Measurements from ENCODE around the gene TRIM37. TPM values are rescaled to one million over a fixed set of nuclear protein-coding genes. Genes with fewer than 3 reads are reported as not detected.
A peak's percentile ranks its signal among the peaks of the same experiment; 100 is the strongest.

Gene TRIM37
- total and polyA plus RNA-seq, 4 donors, result 5.4 to 12.9 (median 8.1) TPM

- TF ChIP-seq ZBTB33 (IDR thresholded peaks at IDR 0.05), result no peak
- no peak for TF ChIP-seq FOXA1 (IDR thresholded peaks at IDR 0.05)
- TF ChIP-seq HNF4A (conservative IDR thresholded peaks at IDR 0.05), result peak; percentile 77 to 81
- no peak for TF ChIP-seq FOXA2 (IDR thresholded peaks at IDR 0.05)
- TF ChIP-seq NR2F2 (IDR thresholded peaks at IDR 0.05), result no peak
- no peak for TF ChIP-seq TAF1 (conservative IDR thresholded peaks at IDR 0.05)
- TF ChIP-seq SP1 (IDR thresholded peaks at IDR 0.05), result peak; percentile 69
- peak; percentile 97 for TF ChIP-seq CTCF (IDR thresholded peaks at IDR 0.05; ENCODE audit: low read depth, low read length, missing input control)
Observed at GRCh38 chr17:59004338-59005111, 102.2 kb downstream of the TRIM37 start (continued).

- peak overlapping the region in 1 of 2 donors; percentile 94 for H3K9ac ChIP-seq (ENCODE audit: low read depth in 1 of 2, low read length in 2 of 2)
- TF ChIP-seq EGR1 (IDR thresholded peaks at IDR 0.05; ENCODE audit: low read depth in 2 of 2) (no peak), SP1 (IDR thresholded peaks at IDR 0.05) (no peak)
- H3K27ac ChIP-seq (ENCODE audit: low read depth in 1 of 2, low read length in 2 of 2), result peak overlapping the region in 1 of 2 donors; percentile 46
- DNase-seq (ENCODE audit: low spot score), result no peak
- H3K4me1 ChIP-seq (ENCODE audit: control insufficient read depth in 4 of 4, insufficient read depth in 4 of 4, low read length in 3 of 4), result peaks cover 10 to 43% (median 28%) of the 10 kb centered on the region in 4 donors
- H3K9me3 ChIP-seq (ENCODE audit: control insufficient read depth in 4 of 4, low read length in 3 of 4), result no peaks in the 10 kb centered on the region
- H3K27me3 ChIP-seq (ENCODE audit: control insufficient read depth in 4 of 4, insufficient read depth in 4 of 4, low read length in 3 of 4), result no peaks in the 10 kb centered on the region
- H3K4me3 ChIP-seq (ENCODE audit: low read depth in 1 of 3, low read length in 3 of 3), result no peak overlapping the region
- no peaks in the 10 kb centered on the region for H3K36me3 ChIP-seq (ENCODE audit: control insufficient read depth in 4 of 4, insufficient read depth in 3 of 4, low read depth in 1 of 4, low read length in 3 of 4)
- 94% methylated on average over 1 of the region's 1 CpG for WGBS
Observed at GRCh38 chr17:59003860-59004259, 102.8 kb downstream of the TRIM37 start.

GRCh38 chr17:59002848-59003247 is 103.8 kb downstream of the TRIM37 start:
- 96% methylated on average over 2 of the region's 2 CpGs for WGBS
- no peak for TF ChIP-seq RAD21 (IDR thresholded peaks at IDR 0.05)
- no peak for TF ChIP-seq FOXA2 (IDR thresholded peaks at IDR 0.05)
- no peak for TF ChIP-seq GABPA (IDR thresholded peaks at IDR 0.05 in 1 of 2, conservative IDR thresholded peaks at IDR 0.05 in 1 of 2)
- TF ChIP-seq ATF3 (IDR thresholded peaks at IDR 0.05), result no peak
- TF ChIP-seq YY1 (IDR thresholded peaks at IDR 0.05), result no peak
- no peak for TF ChIP-seq JUND (IDR thresholded peaks at IDR 0.05)
- TF ChIP-seq REST (IDR thresholded peaks at IDR 0.05), result no peak
- no peak for TF ChIP-seq RXRA (IDR thresholded peaks at IDR 0.05)
- TF ChIP-seq NR2F2 (IDR thresholded peaks at IDR 0.05), result no peak
- no peak for TF ChIP-seq HNF4G (IDR thresholded peaks at IDR 0.05)
- TF ChIP-seq CTCF (IDR thresholded peaks at IDR 0.05; ENCODE audit: low read depth, low read length, missing input control), result no peak
- no peak for TF ChIP-seq FOXA1 (IDR thresholded peaks at IDR 0.05)
- no peak for TF ChIP-seq TAF1 (conservative IDR thresholded peaks at IDR 0.05)
- TF ChIP-seq HNF4A (conservative IDR thresholded peaks at IDR 0.05), result no peak
- TF ChIP-seq SP1 (IDR thresholded peaks at IDR 0.05), result no peak
- no peak for TF ChIP-seq ZBTB33 (IDR thresholded peaks at IDR 0.05)

More at GRCh38 chr17:59002848-59003247, 103.8 kb downstream of the TRIM37 start:
- peak overlapping the region; percentile 41 to 55 for H3K27ac ChIP-seq (ENCODE audit: low read depth in 1 of 2, low read length in 2 of 2)
- H3K27me3 ChIP-seq (ENCODE audit: control insufficient read depth in 4 of 4, insufficient read depth in 4 of 4, low read length in 3 of 4), result no peaks in the 10 kb centered on the region
- no peak overlapping the region for H3K4me3 ChIP-seq (ENCODE audit: low read depth in 1 of 3, low read length in 3 of 3)
- H3K9me3 ChIP-seq (ENCODE audit: control insufficient read depth in 4 of 4, low read length in 3 of 4), result no peaks in the 10 kb centered on the region
- peaks cover 10 to 40% (median 24%) of the 10 kb centered on the region in 4 donors for H3K4me1 ChIP-seq (ENCODE audit: control insufficient read depth in 4 of 4, insufficient read depth in 4 of 4, low read length in 3 of 4)
- no peaks in the 10 kb centered on the region for H3K36me3 ChIP-seq (ENCODE audit: control insufficient read depth in 4 of 4, insufficient read depth in 3 of 4, low read depth in 1 of 4, low read length in 3 of 4)
- H3K9ac ChIP-seq (ENCODE audit: low read depth in 1 of 2, low read length in 2 of 2), result no peak overlapping the region
- no peak for DNase-seq (ENCODE audit: low spot score)

All from liver (tissue), 9 donors.